GM18861 (cell line): ENCODE measurements around the gene LMF2.

ENCODE experiments used
- ATAC-seq: cut with Tn5 transposase; IDR thresholded peaks from one replicate; pipeline ENCODE4 v1.9.1; 2021; ENCODE audit not compliant: unreplicated experiment

Gene LMF2

GRCh38 chr22:50504369-50505211, 2.9 kb downstream of the LMF2 start:
- ATAC-seq = no peak

GRCh38 chr22:50503475-50504145, 3.9 kb downstream of the LMF2 start:
- no peak for ATAC-seq

- no peak for ATAC-seq
Observed at GRCh38 chr22:50502628-50503474, 4.7 kb downstream of the LMF2 start.

- no peak for ATAC-seq
Observed at GRCh38 chr22:50502096-50502495, 5.4 kb downstream of the LMF2 start.

GRCh38 chr22:50500452-50500851, 7.0 kb downstream of the LMF2 start:
- no peak for ATAC-seq

- ATAC-seq = no peak
Observed at GRCh38 chr22:50498322-50498890, 9.1 kb downstream of the LMF2 start.

- ATAC-seq = no peak
Observed at GRCh38 chr22:50497093-50497492, 10.4 kb downstream of the LMF2 start.

GRCh38 chr22:50490531-50491308, 16.8 kb downstream of the LMF2 start:
- ATAC-seq = no peak

- ATAC-seq = no peak
Observed at GRCh38 chr22:50489363-50490243, 17.9 kb downstream of the LMF2 start.

- no peak for ATAC-seq
Observed at GRCh38 chr22:50488886-50489285, 18.6 kb downstream of the LMF2 start.

- no peak for ATAC-seq
Observed at GRCh38 chr22:50488006-50488677, 19.4 kb downstream of the LMF2 start.

- ATAC-seq = no peak
Observed at GRCh38 chr22:50487290-50488005, 20.1 kb downstream of the LMF2 start.

- ATAC-seq = no peak
Observed at GRCh38 chr22:50486561-50487289, 20.8 kb downstream of the LMF2 start, which contains the start of gene MIOX. MIOX (plus strand) TSS chr22:50486859; CDS start chr22:50486898, 39 bp downstream.

GRCh38 chr22:50485221-50486131, 22.0 kb downstream of the LMF2 start:
- no peak for ATAC-seq

- no peak for ATAC-seq
Observed at GRCh38 chr22:50483977-50484853, 23.3 kb downstream of the LMF2 start.
